Spleen (tissue), 7 donors: Measurements from ENCODE around the gene TMEM232.

ENCODE experiments used
- POLR2A ChIP-seq, 3 donors: fragments of 450-650 bp; IDR thresholded peaks; one replicate each; pipeline ENCODE4 v1.5.1; 2017; ENCODE audit warnings: antibody characterized with exemption in 3 of 3, mild to moderate bottlenecking in 1 of 3
- TF ChIP-seq, protein P1 (sequence below), 11 experiments: fragments of 200-600 bp in 7 of 11; fragments of 450-650 bp in 4 of 11; sonication (generic) in 4 of 11; IDR thresholded peaks in 8 of 11; conservative IDR thresholded peaks in 3 of 11; 1 replicate in 7 of 11; 2 replicates in 4 of 11; pipeline versions ENCODE4 v1.4.0 to v1.8.0; 2016 to 2021; ENCODE audit warnings: antibody characterized with exemption in 11 of 11, inconsistent platforms in 4 of 11, mild to moderate bottlenecking in 1 of 11
- donor health status: DM: no; HTN: no; CAD: no; lungs with moderate emphysema.
- donor health status: DM: no; HTN: no; CAD: no.
- donor health status: DM: no; HTN: no; CAD: no.

GRCh38 chr5:110752953-110753352 lies 26.5 kb upstream of the TMEM232 start:
- TF ChIP-seq, protein P1, sequence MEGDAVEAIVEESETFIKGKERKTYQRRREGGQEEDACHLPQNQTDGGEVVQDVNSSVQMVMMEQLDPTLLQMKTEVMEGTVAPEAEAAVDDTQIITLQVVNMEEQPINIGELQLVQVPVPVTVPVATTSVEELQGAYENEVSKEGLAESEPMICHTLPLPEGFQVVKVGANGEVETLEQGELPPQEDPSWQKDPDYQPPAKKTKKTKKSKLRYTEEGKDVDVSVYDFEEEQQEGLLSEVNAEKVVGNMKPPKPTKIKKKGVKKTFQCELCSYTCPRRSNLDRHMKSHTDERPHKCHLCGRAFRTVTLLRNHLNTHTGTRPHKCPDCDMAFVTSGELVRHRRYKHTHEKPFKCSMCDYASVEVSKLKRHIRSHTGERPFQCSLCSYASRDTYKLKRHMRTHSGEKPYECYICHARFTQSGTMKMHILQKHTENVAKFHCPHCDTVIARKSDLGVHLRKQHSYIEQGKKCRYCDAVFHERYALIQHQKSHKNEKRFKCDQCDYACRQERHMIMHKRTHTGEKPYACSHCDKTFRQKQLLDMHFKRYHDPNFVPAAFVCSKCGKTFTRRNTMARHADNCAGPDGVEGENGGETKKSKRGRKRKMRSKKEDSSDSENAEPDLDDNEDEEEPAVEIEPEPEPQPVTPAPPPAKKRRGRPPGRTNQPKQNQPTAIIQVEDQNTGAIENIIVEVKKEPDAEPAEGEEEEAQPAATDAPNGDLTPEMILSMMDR (IDR thresholded peaks at IDR 0.05 in 8 of 11, conservative IDR thresholded peaks at IDR 0.05 in 3 of 11): no peak
- TF ChIP-seq POLR2A (IDR thresholded peaks at IDR 0.05): no peak
